GM12878 (cell line): ENCODE results near the gene RGS6. TPM values are rescaled to one million over a fixed set of nuclear protein-coding genes. Genes with fewer than 3 reads are reported as not detected.

Experiments used
- ATAC-seq: fragments of 200-7000 bp; cut with Tn5 transposase; 3 replicates; pipeline ENCODE4 v1.9.1; 2020; ENCODE audit warnings: mild to moderate bottlenecking, moderate library complexity
- BruUV-seq: library from RNA; stranded (reverse); fragments of 400-500 nt; replicated peaks from 2 replicates; lab custom pipeline; 2021; lab: Mats Ljungman, UMichigan
- CTCF ChIA-PET: fragments of 300-600 bp; sonication (Branson Sonifier 250); formaldehyde crosslinking; extraction: SDS; loops from one replicate; lab custom pipeline; 2021; ENCODE audit warnings: inconsistent platforms; lab: Yijun Ruan, JAX
- POLR2A ChIA-PET: fragments of 350-600 bp; formaldehyde crosslinking; extraction: SDS; loops from one replicate; lab custom pipeline; 2021; ENCODE audit warnings: inconsistent platforms; lab: Charles Lee
- RAD21 ChIA-PET: fragments of 300-600 bp; sonication (Branson Sonifier 250); formaldehyde crosslinking; loops from one replicate; lab custom pipeline; 2023; ENCODE audit warnings: antibody characterized with exemption; ENCODE audit not compliant: unreplicated experiment; lab: Charles Lee
- SMC1A ChIA-PET: fragments of 300-600 bp; sonication (Branson Sonifier 250); formaldehyde crosslinking; loops from one replicate; lab custom pipeline; 2023; ENCODE audit not compliant: unreplicated experiment, uncharacterized antibody; lab: Charles Lee
- DNase-seq: peaks from one replicate; pipeline ENCODE4 v3.0.0-alpha.2; 2011; ENCODE audit warnings: low read depth, low spot score
- FAIRE-seq: peaks from 3 replicates; lab custom pipeline; 2011; peaks lifted over from hg19 to GRCh38; lab: Jason Lieb, UNC
- H2AFZ ChIP-seq: 2 replicates; pipeline ENCODE4 v1.6.0; 2011; ENCODE audit warnings: low read depth, low read length, control low read depth; ENCODE audit not compliant: control insufficient read depth
- H3K27ac ChIP-seq: 2 replicates; pipeline ENCODE4 v1.5.1; 2011; ENCODE audit warnings: control low read depth; ENCODE audit not compliant: control insufficient read depth, insufficient read depth
- H3K27me3 ChIP-seq, 2 experiments: replicated peaks in 1 of 2; 2 replicates each; pipeline versions ENCODE4 v1.6.0 to v1.6.1; 2011; ENCODE audit warnings: low read length in 1 of 2; ENCODE audit not compliant: control insufficient read depth in 2 of 2, insufficient read depth in 2 of 2
- H3K36me3 ChIP-seq, 2 experiments: 2 replicates each; pipeline ENCODE4 v1.5.1; 2011; ENCODE audit warnings: low read length in 1 of 2; ENCODE audit not compliant: control insufficient read depth in 2 of 2, insufficient read depth in 2 of 2
- H3K4me1 ChIP-seq: 2 replicates; pipeline ENCODE4 v1.6.1; 2011; ENCODE audit warnings: mild to moderate bottlenecking, low read length, moderate library complexity, mixed read lengths; ENCODE audit not compliant: control insufficient read depth, insufficient read depth
- H3K4me2 ChIP-seq: 2 replicates; pipeline ENCODE4 v1.6.0; 2011; ENCODE audit warnings: control low read depth; ENCODE audit not compliant: control insufficient read depth, insufficient read depth
- H3K4me3 ChIP-seq: fragments of 200-600 bp; sonication (generic); 2 replicates; pipeline ENCODE4 v1.5.1; 2016
- H3K79me2 ChIP-seq: 2 replicates; pipeline ENCODE4 v1.6.0; 2011; ENCODE audit warnings: low read length; ENCODE audit not compliant: control insufficient read depth, insufficient read depth
- H3K9ac ChIP-seq: 2 replicates; pipeline ENCODE4 v1.8.0; 2011; ENCODE audit warnings: low read length, control low read depth, mixed read lengths; ENCODE audit not compliant: control insufficient read depth, insufficient read depth
- H3K9me3 ChIP-seq: replicated peaks from 3 replicates; pipeline ENCODE4 v1.5.1; 2011; ENCODE audit warnings: mild to moderate bottlenecking, low read length; ENCODE audit not compliant: control insufficient read depth, insufficient read depth
- H4K20me1 ChIP-seq: 2 replicates; pipeline ENCODE4 v1.6.0; 2011; ENCODE audit not compliant: control insufficient read depth, insufficient read depth
- BRCA1 ChIP-seq: IDR thresholded peaks from 2 replicates; pipeline ENCODE4 v1.6.1; 2011; ENCODE audit warnings: low read depth, low read length, improper control_type of control experiment
- HCFC1 ChIP-seq: fragments of 150-350 bp; IDR thresholded peaks from 2 replicates; pipeline ENCODE4 v1.6.1; 2014; ENCODE audit warnings: low read length
- KDM1A ChIP-seq: fragments of 200-600 bp; sonication (generic); IDR thresholded peaks from 2 replicates; pipeline ENCODE4 v1.6.1; 2016; ENCODE audit warnings: borderline replicate concordance
- MEF2A ChIP-seq: IDR thresholded peaks from 2 replicates; pipeline ENCODE4 v1.6.1; 2011; ENCODE audit warnings: low read depth, mild to moderate bottlenecking, low read length, moderate library complexity; ENCODE audit not compliant: insufficient read depth
- MTA3 ChIP-seq: IDR thresholded peaks from 2 replicates; pipeline ENCODE4 v1.6.1; 2012; ENCODE audit warnings: low read length, inconsistent platforms, borderline replicate concordance
- SP1 ChIP-seq: IDR thresholded peaks from one replicate; pipeline ENCODE4 v1.6.1; 2011; ENCODE audit warnings: low read depth, low read length
- SPI1 ChIP-seq: IDR thresholded peaks from 2 replicates; pipeline ENCODE4 v1.6.1; 2011; ENCODE audit warnings: low read depth, mild to moderate bottlenecking, low read length, moderate library complexity, borderline replicate concordance; ENCODE audit not compliant: insufficient read depth
- SREBF2 ChIP-seq: IDR thresholded peaks from 2 replicates; pipeline ENCODE4 v1.6.1; 2012; ENCODE audit warnings: mild to moderate bottlenecking, low read length
- ZNF24 ChIP-seq: fragments of 450-650 bp; IDR thresholded peaks from 2 replicates; pipeline ENCODE4 v1.6.1; 2017; ENCODE audit warnings: antibody characterized with exemption, mild to moderate bottlenecking
- ZNF384 ChIP-seq: IDR thresholded peaks from 2 replicates; pipeline ENCODE4 v1.6.1; 2012; ENCODE audit warnings: low read depth, mild to moderate bottlenecking, low read length, improper control_type of control experiment, borderline replicate concordance
- WGBS: methylation state at CpG from one replicate; pipeline ENCODE4 v1.1.6; 2016; ENCODE audit warnings: low lambda C conversion rate; ENCODE audit not compliant: insufficient replicate concordance, insufficient coverage; ENCODE audit errors: missing lambda C conversion rate; 5-methylcytosine and 5-hydroxymethylcytosine counted together
- in situ Hi-C: fragments of 300-500 bp; cut with MboI; formaldehyde crosslinking; loops from 9 replicates; pipeline ENCODE4 v1.14.3; 2018; ENCODE audit warnings: mixed read lengths
- intact Hi-C: fragments of 100-400 bp; cut with micrococcal nuclease; formaldehyde crosslinking; loops from one replicate; pipeline ENCODE4 v1.14.2; 2022; ENCODE audit not compliant: unreplicated experiment
- polyA plus RNA-seq, 11 experiments: library from polyadenylated mRNA; depleted of rRNA in 4 of 11; unstranded in 6 of 11; stranded (reverse) in 5 of 11; fragments of >200 nt; fragmentation: Nextera tagmentation in 4 of 11; fragmentation: Illumina TruSeq in 1 of 11; extraction: Ambion mirVana in 4 of 11; extraction: Trizol in 1 of 11; gene quantifications; 1 replicate in 1 of 11; 2 replicates in 10 of 11; pipeline versions ENCODE4 v1.2.1 to v1.2.3, GENCODE V29; 2011 to 2016; ENCODE audit warnings: inconsistent platforms in 2 of 11, missing spikeins in 2 of 11, low read depth in 1 of 11
- total RNA-seq, 4 experiments: library from RNA; depleted of rRNA in 3 of 4; stranded (reverse); fragments of >200 nt in 3 of 4; fragmentation: Illumina TruSeq in 1 of 4; extraction: Trizol in 1 of 4; gene quantifications; 2 replicates each; pipeline versions ENCODE4 v1.2.1 to v1.2.3, GENCODE V29; 2013 to 2021
- TF ChIP-seq, protein P1 (sequence below): IDR thresholded peaks from 2 replicates; pipeline ENCODE4 v1.6.1; 2011; ENCODE audit warnings: mild to moderate bottlenecking, low read depth, low read length, moderate library complexity; ENCODE audit not compliant: insufficient replicate concordance
- TF ChIP-seq, protein P2 (sequence below): fragments of 450-650 bp; IDR thresholded peaks from 2 replicates; pipeline ENCODE4 v1.6.1; 2017; ENCODE audit warnings: antibody characterized with exemption, mild to moderate bottlenecking, moderate library complexity

Gene RGS6
- total and polyA plus RNA-seq, 10 of the 15 experiments (the other 5 are each of a cell fraction or from before 2014, with no cell fraction given): 3.9 to 18.1 (median 12.4) TPM

DNA sequence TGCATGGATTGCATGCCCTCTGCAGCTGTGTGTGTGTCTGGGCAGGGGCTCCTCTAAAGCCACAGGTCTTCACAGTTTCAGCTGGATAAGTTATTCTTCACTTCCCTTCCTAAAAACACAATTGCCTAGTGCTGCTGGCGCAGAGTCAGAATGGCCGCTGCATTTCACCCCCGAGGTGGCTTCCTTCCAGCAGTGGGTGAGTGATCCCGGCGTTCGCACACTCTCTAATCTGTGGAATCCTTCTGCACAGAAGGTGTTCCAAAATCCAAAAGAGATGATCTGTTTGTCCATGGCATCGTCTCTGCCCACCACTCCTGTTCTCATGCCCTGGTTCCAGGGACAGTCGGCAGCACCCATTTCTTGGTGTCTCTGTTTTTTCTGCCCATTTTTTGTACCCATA lies 620.9 kb downstream of the RGS6 start (continued):
- no peak for TF ChIP-seq SPI1
- TF ChIP-seq, all 136 proteins: peak for 0

DNA sequence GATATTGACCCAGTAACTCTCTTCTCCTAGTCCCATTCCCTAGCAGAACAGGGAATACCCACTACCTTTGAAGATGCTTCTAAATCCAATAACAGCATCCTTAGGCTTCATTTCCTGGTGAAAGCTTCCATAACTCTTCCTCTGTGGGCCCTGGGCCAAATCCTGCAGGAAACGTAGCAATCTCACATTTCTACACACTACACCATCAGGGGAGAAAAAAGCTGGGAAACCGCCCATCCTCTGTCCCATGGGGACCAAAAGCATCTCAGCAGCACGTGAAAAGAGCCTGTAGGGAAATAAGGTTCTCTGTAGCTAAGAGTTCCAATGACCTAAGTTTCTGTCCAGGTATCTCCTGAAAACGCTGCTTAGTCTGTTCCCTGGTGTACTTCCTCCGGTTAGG lies 621.4 kb downstream of the RGS6 start:
- intact Hi-C loops (no loop called here), in situ Hi-C loops (no loop called here)
- Histone ChIP-seq H3K79me2 (no peaks in the 10 kb centered on the region), H3K36me3 (no peaks in the 10 kb centered on the region), H4K20me1 (no peaks in the 10 kb centered on the region), H3K4me3 (no peak overlapping the region), H2AFZ (no peak overlapping the region), H3K27ac (no peak overlapping the region), H3K4me2 (no peak overlapping the region), H3K9me3 (no peaks in the 10 kb centered on the region), H3K4me1 (no peaks in the 10 kb centered on the region), H3K9ac (no peak overlapping the region), H3K27me3 (no peaks in the 10 kb centered on the region)
- ChIA-PET RAD21 (interaction anchor here (1.4 to 1.6 kb wide), 2 partner anchors 11 to 350 kb away, joined by 3 to 4 read pairs; no protein-coding TSS in a partner anchor), POLR2A (no interaction called here), CTCF (interaction anchor here (0.9 to 1.8 kb wide), 2 partner anchors 9 to 340 kb away, joined by 3 to 4 read pairs; partner anchors contain the start of gene DPF3), SMC1A (interaction anchor here (1.3 kb wide), 1 partner anchor 12 kb away, joined by 3 read pairs; no protein-coding TSS in a partner anchor)
- 37% methylated on average over 5 of the region's 5 CpGs for WGBS
- ATAC-seq (no peak), FAIRE-seq (no peak), DNase-seq (no peak)
- BruUV-seq: no TSS peak
- no peak for TF ChIP-seq MTA3

DNA sequence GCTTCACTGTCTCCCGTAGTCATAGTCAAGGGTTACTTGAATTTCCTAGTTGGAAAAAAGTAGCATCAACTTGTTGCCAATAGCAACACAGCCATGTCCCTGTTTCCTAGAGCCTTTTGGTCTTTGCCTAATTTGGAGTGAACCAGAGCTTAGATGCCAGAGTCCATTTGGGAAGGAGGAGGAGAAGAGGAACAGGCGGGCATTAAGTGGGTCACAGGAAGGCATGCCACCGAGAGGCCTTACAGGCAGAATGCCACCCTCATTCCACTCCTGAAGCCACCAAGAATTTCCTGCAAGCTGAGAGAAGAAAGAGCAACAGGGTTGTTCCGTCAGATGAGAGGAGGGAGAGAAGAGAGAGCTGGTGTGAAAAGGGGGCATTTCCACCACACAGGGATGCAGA lies 622.2 kb downstream of the RGS6 start:
- RAD21 ChIA-PET: interaction anchor here (1.4 to 1.6 kb wide), 2 partner anchors 11 to 349 kb away, joined by 3 to 4 read pairs; no protein-coding TSS in a partner anchor
- Histone ChIP-seq H3K4me2 (no peak overlapping the region), H3K36me3 (no peaks in the 10 kb centered on the region), H3K27ac (no peak overlapping the region), H3K9me3 (no peaks in the 10 kb centered on the region), H3K4me3 (no peak overlapping the region), H3K4me1 (no peaks in the 10 kb centered on the region), H2AFZ (no peak overlapping the region), H3K79me2 (no peaks in the 10 kb centered on the region), H4K20me1 (no peaks in the 10 kb centered on the region), H3K27me3 (no peaks in the 10 kb centered on the region), H3K9ac (no peak overlapping the region)
- WGBS: 44% methylated on average over 4 of the region's 4 CpGs
- in situ Hi-C loops: no loop called here
- POLR2A ChIA-PET: no interaction called here
- DNase-seq: no peak
- CTCF ChIA-PET: interaction anchor here (1.1 to 1.8 kb wide), 4 partner anchors 309 to 349 kb away, joined by 3 to 4 read pairs (median 4); partner anchors contain the start of gene DPF3
- no peak for FAIRE-seq
- intact Hi-C loops: no loop called here
- SMC1A ChIA-PET: interaction anchor here (0.5 to 1.5 kb wide), 3 partner anchors 41 to 394 kb away, joined by 3 read pairs; no protein-coding TSS in a partner anchor
- ATAC-seq: no peak
- BruUV-seq: no TSS peak
- no peak for TF ChIP-seq KDM1A
- no peak for TF ChIP-seq SP1
- TF ChIP-seq, protein P1, sequence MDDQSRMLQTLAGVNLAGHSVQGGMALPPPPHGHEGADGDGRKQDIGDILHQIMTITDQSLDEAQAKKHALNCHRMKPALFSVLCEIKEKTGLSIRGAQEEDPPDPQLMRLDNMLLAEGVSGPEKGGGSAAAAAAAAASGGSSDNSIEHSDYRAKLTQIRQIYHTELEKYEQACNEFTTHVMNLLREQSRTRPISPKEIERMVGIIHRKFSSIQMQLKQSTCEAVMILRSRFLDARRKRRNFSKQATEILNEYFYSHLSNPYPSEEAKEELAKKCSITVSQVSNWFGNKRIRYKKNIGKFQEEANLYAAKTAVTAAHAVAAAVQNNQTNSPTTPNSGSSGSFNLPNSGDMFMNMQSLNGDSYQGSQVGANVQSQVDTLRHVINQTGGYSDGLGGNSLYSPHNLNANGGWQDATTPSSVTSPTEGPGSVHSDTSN: no peak
- TF ChIP-seq, protein P2, sequence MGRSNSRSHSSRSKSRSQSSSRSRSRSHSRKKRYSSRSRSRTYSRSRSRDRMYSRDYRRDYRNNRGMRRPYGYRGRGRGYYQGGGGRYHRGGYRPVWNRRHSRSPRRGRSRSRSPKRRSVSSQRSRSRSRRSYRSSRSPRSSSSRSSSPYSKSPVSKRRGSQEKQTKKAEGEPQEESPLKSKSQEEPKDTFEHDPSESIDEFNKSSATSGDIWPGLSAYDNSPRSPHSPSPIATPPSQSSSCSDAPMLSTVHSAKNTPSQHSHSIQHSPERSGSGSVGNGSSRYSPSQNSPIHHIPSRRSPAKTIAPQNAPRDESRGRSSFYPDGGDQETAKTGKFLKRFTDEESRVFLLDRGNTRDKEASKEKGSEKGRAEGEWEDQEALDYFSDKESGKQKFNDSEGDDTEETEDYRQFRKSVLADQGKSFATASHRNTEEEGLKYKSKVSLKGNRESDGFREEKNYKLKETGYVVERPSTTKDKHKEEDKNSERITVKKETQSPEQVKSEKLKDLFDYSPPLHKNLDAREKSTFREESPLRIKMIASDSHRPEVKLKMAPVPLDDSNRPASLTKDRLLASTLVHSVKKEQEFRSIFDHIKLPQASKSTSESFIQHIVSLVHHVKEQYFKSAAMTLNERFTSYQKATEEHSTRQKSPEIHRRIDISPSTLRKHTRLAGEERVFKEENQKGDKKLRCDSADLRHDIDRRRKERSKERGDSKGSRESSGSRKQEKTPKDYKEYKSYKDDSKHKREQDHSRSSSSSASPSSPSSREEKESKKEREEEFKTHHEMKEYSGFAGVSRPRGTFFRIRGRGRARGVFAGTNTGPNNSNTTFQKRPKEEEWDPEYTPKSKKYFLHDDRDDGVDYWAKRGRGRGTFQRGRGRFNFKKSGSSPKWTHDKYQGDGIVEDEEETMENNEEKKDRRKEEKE: no peak
- TF ChIP-seq BRCA1: no peak
- TF ChIP-seq ZNF384: no peak
- no peak for TF ChIP-seq SREBF2
- TF ChIP-seq ZNF24: no peak
- TF ChIP-seq MEF2A: no peak
- no peak for TF ChIP-seq HCFC1
